Left lung (tissue), 10 donors: ENCODE measurements around the gene POLR2L. TPM values are rescaled to one million over a fixed set of nuclear protein-coding genes. Genes with fewer than 3 reads are reported as not detected.

Source experiments
- ATAC-seq: fragments of 200-7000 bp; cut with Tn5 transposase; one replicate; pipeline ENCODE4 v1.9.1; 2020; ENCODE audit warnings: moderate library complexity
- DNase-seq, 4 donors: peaks; one replicate each; pipeline ENCODE4 v3.0.0-alpha.2; 2013 to 2020
- H3K27ac ChIP-seq, 2 donors: fragments of 200-600 bp; sonication (generic) in 1 of 2; one replicate each; pipeline versions ENCODE4 v1.5.0 to v1.8.0; 2020 to 2021
- H3K27me3 ChIP-seq, 2 donors: fragments of 200-600 bp; sonication (generic) in 1 of 2; one replicate each; pipeline versions ENCODE4 v1.5.0 to v1.8.0; 2020 to 2021
- H3K36me3 ChIP-seq, 2 donors: fragments of 200-600 bp; sonication (generic) in 1 of 2; one replicate each; pipeline versions ENCODE4 v1.5.0 to v1.8.0; 2020 to 2021
- H3K4me1 ChIP-seq, 2 donors: fragments of 200-600 bp; one replicate each; pipeline ENCODE4 v1.8.0; 2021
- H3K4me3 ChIP-seq, 2 donors: fragments of 200-600 bp; sonication (generic) in 1 of 2; one replicate each; pipeline versions ENCODE4 v1.5.0 to v1.8.0; 2020 to 2021; ENCODE audit warnings: mild to moderate bottlenecking in 1 of 2
- H3K9me3 ChIP-seq, 2 donors: fragments of 200-600 bp; sonication (generic) in 1 of 2; one replicate each; pipeline versions ENCODE4 v1.5.0 to v1.8.0; 2020 to 2021
- intact Hi-C, 2 donors: fragments of 100-400 bp; cut with DNase I; formaldehyde crosslinking; loops; one replicate each; pipeline versions ENCODE4 v1.11.2 to v1.14.2; 2022
- polyA plus RNA-seq, 6 donors: library from polyadenylated mRNA; unstranded; fragments of 120-200 nt; gene quantifications; one replicate each; pipeline ENCODE4 v1.2.1, GENCODE V29; 2013; ENCODE audit not compliant: insufficient read length in 6 of 6
- total RNA-seq, 2 donors: library from RNA; stranded (reverse); fragmentation: NEBNext Ultra II Directional; extraction: Animal tissue kit (Norgen Biotek cat#: 25700); gene quantifications; one replicate each; pipeline ENCODE4 v1.2.1, GENCODE V29; 2021
- TF ChIP-seq, protein P1 (sequence below), 2 donors: fragments of 200-600 bp; sonication (generic) in 1 of 2; IDR thresholded peaks; one replicate each; pipeline versions ENCODE4 v1.5.0 to v1.8.0; 2021; ENCODE audit warnings: antibody characterized with exemption in 2 of 2
- donor health status: DM: no; HTN: yes; CAD: no.
- donor health status: DM: no; HTN: no; CAD: no.

The POLR2L gene
- total and polyA plus RNA-seq, 8 donors = 65.2 to 227 (median 103) TPM

DNA sequence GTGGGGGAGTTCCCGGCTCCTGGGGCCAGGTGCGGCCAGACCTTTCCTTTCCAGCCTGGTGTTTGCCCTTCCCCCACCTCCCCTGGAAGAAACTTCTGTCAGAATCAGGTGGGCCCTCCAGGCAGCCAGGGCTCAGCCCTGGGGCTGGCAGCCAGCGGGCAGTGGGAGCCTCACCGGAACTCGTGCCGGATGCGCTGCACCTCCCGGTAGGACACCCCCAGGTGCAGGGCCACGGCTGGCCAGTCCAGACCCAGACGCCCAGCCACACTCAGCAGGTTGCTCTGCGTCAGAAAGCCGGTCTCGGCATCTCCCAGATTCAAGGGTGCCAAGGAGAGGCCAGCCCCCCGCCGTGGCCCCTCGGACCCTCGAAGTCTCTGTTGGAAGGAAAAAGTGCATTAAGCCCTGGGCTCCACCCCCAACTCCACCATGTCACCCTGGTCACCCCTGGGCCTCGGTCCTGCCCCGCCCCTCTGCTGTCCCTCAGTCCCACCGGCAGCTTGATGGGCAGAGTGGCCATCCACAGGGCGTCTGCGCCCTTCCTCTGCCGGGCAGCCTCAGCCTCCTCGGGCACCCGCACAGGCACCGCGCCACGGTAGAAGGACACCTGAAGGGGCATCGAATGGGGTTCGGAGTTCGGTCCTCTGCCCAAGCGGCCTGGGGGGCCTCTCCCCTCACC, 42.5 kb downstream of the POLR2L start:
- TF ChIP-seq, protein P1, sequence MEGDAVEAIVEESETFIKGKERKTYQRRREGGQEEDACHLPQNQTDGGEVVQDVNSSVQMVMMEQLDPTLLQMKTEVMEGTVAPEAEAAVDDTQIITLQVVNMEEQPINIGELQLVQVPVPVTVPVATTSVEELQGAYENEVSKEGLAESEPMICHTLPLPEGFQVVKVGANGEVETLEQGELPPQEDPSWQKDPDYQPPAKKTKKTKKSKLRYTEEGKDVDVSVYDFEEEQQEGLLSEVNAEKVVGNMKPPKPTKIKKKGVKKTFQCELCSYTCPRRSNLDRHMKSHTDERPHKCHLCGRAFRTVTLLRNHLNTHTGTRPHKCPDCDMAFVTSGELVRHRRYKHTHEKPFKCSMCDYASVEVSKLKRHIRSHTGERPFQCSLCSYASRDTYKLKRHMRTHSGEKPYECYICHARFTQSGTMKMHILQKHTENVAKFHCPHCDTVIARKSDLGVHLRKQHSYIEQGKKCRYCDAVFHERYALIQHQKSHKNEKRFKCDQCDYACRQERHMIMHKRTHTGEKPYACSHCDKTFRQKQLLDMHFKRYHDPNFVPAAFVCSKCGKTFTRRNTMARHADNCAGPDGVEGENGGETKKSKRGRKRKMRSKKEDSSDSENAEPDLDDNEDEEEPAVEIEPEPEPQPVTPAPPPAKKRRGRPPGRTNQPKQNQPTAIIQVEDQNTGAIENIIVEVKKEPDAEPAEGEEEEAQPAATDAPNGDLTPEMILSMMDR (IDR thresholded peaks at IDR 0.05) = no peak
- Histone ChIP-seq H3K27ac (no peak overlapping the region), H3K4me1 (peaks cover 31 to 48% of the 10 kb centered on the region in 2 donors), H3K27me3 (no peaks in the 10 kb centered on the region), H3K36me3 (peaks cover 0 to 31% of the 10 kb centered on the region in 2 donors), H3K4me3 (no peak overlapping the region), H3K9me3 (no peaks in the 10 kb centered on the region)
- DNase-seq (peak in 1 of 4 donors; percentile 75), ATAC-seq (no peak)
- intact Hi-C loops = no loop called here

DNA sequence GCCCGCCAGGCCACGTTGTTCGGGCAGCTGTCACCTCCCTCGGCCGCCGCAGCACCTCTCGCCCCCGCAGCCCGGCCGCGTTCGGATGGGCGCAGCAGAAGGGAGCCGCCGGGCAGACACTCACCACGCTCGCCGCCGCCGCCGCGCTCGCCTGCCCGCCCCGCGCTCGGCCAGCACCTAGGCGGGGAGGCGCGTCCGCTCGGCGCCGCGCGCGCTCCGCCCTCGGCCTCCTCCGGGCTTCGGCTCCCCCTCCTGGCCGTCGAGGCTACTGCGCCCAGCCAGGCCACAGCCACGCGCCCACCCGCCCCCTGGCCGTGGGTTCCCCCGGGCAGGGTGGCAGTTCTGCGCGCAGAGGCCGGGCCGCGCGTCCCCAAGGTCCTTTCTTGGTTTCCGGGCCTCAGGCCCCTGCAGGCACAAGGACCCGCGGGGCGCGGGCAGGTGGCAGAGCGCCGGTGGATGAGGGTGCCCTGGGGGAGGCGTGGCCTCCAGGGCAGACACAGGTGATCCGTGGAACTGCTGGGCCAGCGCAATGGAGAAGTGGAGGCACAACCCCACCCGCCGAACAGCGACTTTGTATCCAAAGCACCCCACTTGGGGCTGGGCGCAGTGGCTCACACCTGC, 44.1 kb downstream of the POLR2L start, which contains the start of gene SLC25A22:
TSS of gene SLC25A22 (minus strand) at position 189 of the 621 bp plus-strand sequence. CDS start 3,275 bp downstream, outside the sequence.
- Histone ChIP-seq H3K36me3 (peaks cover 0 to 46% of the 10 kb centered on the region in 2 donors), H3K27ac (peak within 1 kb of the TSS; percentile 67 to 85), H3K4me1 (peaks cover 20 to 42% of the 10 kb centered on the region in 2 donors), H3K27me3 (no peaks in the 10 kb centered on the region), H3K4me3 (peak within 1 kb of the TSS; percentile 75 to 89), H3K9me3 (no peaks in the 10 kb centered on the region)
- peak; percentile 76 to 97 (median 82) for DNase-seq
- intact Hi-C loops = no loop called here
- TF ChIP-seq, protein P1 (IDR thresholded peaks at IDR 0.05) = peak; percentile 91 to 93
- ATAC-seq = peak; percentile 73

DNA sequence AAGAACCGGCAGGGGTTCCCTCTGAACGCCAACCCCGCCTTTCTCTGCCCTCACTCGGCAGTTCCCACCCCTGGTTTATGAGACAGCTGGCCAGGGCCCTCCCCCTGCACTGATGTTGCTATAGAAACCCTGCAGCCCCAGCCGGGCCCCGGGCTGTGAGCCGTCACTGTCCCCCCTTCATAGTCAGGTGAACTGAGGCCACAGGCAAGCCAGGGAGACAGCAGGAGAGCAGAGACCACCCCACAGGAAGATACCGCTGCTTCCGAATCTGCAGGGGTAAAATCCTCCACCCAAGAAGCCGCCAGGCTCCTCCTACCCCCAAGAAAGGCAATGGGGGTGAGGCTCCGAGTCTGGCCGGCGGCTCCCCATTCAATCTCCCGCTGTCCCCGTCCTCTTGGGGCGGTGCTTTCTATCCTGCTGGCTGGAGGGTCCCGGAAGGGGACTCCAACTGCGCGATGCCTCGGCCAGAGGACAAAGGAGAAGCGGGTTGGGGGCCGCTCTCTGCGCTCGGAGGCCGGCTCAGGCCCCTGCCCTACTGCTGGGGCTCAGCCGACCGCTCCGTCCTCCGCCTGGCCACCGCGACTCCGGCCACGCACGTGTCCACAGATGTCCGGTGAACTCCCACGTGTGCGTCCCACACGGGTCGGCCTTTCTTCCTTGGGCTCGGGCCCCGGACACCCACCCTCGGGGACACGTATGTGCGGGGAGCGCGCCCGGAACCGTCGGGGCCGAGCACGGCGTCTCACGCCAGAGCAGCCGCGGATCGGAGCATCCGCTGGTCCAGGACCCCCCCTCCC, 44.8 kb downstream of the POLR2L start:
- peak overlapping the region; percentile 67 to 85 for H3K27ac ChIP-seq
- no peaks in the 10 kb centered on the region for H3K9me3 ChIP-seq
- H3K27me3 ChIP-seq = no peaks in the 10 kb centered on the region
- peaks cover 0 to 51% of the 10 kb centered on the region in 2 donors for H3K36me3 ChIP-seq
- intact Hi-C loops = no loop called here
- TF ChIP-seq, protein P1 (IDR thresholded peaks at IDR 0.05) = no peak
- H3K4me1 ChIP-seq = peaks cover 20 to 42% of the 10 kb centered on the region in 2 donors
- ATAC-seq = peak; percentile 56
- DNase-seq = peak; percentile 76 to 91 (median 82)
- H3K4me3 ChIP-seq = peak overlapping the region; percentile 75 to 89

DNA sequence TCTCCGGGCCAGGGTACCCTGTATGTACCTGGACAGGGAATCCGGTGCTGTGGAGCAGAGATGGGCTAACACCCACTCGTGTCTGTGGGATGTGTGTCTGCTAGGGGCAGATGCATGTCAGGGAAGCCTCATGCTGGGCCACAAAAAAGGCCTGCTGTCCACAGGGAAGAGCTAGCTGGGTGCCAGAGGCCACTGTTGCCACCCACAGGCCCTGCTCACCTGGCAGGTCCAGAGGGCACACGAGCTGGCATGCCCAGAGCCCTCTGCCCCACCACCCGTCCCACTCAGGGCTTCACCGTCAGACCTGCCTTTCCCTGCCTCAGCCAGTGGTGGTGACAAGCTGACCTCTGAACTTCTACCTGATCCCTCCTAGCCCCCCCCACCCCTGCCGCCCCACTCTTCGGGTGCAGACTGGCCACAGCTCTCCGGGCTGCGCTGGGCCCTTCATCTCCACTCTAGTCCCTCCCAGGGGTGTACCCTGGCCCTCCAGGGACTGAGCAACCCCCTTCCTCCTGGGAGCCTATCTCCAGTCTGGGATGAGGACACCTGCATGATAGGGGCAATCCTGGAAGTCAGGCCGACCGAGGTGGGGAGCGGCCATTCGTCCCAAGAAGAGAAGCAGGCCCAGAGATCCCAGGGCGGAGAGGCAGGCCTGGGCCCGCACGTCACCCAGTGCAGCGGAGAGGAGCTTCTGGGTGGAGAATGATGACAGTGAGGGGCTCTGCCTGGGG, 45.6 kb downstream of the POLR2L start:
- H3K27me3 ChIP-seq = no peaks in the 10 kb centered on the region
- peak overlapping the region; percentile 67 to 85 for H3K27ac ChIP-seq
- no peaks in the 10 kb centered on the region for H3K9me3 ChIP-seq
- intact Hi-C loops = no loop called here
- H3K4me1 ChIP-seq = peaks cover 20 to 42% of the 10 kb centered on the region in 2 donors
- ATAC-seq (no peak), DNase-seq (peak in 1 of 4 donors; percentile 81)
- TF ChIP-seq, protein P1 (IDR thresholded peaks at IDR 0.05) = no peak
- H3K4me3 ChIP-seq = peak overlapping the region; percentile 75 to 89
- H3K36me3 ChIP-seq = peaks cover 0 to 51% of the 10 kb centered on the region in 2 donors
